Endothelial cell of coronary artery (primary cell): ENCODE data around the gene ACTN4. TPM values are rescaled to one million over a fixed set of nuclear protein-coding genes. Genes with fewer than 3 reads are reported as not detected.

ENCODE experiments used
- total RNA-seq: library from RNA; depleted of rRNA; stranded (reverse); fragments of >200 nt; gene quantifications from 2 replicates; pipeline ENCODE4 v1.2.3, GENCODE V29; 2014

The ACTN4 gene
- 242 and 368 TPM in 2 replicates for total RNA-seq

GRCh38 chr19:38647368-38647965, at the start of gene ACTN4:
Gene ACTN4 (plus strand): TSS chr19:38647649. CDS start chr19:38647746, 97 bp downstream.

GRCh38 chr19:38617764-38618589, 29.5 kb upstream of the ACTN4 start, which contains the start of gene MAP4K1:
Gene MAP4K1 (minus strand): TSS chr19:38617953. CDS start chr19:38617895, 58 bp downstream.

GRCh38 chr19:38618590-38619360, 28.7 kb upstream of the ACTN4 start, which contains the start of gene EIF3K:
Gene EIF3K (plus strand): TSS chr19:38619188. CDS start chr19:38619269, 81 bp downstream.

DNA sequence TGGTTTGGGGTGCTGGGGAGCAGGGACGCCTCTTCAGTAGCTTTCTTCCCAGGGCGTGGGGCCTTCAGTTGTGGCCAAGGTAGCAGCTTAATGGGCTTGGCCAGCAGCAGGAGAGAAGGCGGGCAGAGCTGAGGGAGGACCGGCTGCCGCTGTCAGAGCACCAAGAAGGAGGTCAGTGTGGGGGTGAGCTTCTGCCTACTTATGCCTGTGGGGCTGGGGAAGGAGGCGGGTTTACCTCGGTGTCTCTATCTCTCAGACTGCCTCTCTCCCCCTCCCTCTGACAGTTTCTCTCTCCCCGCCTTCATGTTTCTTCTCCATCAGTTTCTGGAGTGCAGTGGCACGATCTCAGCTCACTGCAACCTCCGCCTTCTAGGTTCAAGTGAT, 96.8 kb downstream of the ACTN4 start, which contains the start of gene CAPN12:
Gene CAPN12 (minus strand): TSS at position 177 of the 384 bp plus-strand sequence. CDS start 309 bp downstream, outside the sequence.

DNA sequence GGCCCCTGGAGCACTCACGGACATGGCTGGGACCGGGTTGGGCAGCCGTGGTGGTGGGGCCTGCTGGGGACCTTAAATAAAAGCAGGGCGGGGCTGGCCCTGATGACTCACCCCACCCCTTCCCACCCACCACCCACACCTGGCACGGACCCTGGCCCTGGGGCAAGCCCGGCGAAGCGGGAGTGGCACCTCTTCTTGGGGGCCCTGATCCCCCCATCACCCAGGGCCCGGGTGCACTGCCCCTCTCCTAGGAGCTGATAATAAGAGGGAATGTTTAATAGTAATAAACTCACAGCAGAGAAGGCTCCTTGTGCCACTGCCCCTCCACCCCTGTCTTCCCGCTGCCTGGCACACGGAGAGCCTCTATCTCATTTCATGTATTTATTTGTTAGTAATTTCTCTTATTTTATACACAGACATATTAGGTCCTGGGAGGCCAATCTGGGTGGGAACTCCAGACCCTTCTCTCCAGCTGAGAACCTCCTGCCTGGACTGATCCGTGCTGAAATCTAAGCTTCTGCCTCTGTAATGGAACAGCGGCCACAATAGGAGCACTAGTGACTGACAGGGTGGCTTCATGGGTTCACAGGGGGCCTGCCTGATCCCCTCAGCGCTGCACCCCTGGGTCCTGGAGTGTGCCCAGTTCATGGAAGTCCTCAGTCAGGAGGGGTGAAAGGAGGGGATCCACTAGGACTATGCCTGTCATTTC, 126.2 kb downstream of the ACTN4 start, which contains the start of gene LGALS7:
Gene LGALS7 (minus strand): TSS at position 49 of the 709 bp plus-strand sequence. CDS start 25 bp downstream, at position 24.

Other genes starting within 250 kb of the ACTN4 start
- 6.0 and 6.1 TPM in 2 replicates for gene FAM98C, start 244.6 kb upstream of the ACTN4 start, total RNA-seq
- not detected in 2 replicates for gene RASGRP4, start 221.4 kb upstream of the ACTN4 start, total RNA-seq
- gene RYR1, start 214.0 kb upstream of the ACTN4 start, total RNA-seq, result under 0.01 and 0.18 TPM in 2 replicates
- gene MAP4K1, start 29.7 kb upstream of the ACTN4 start, total RNA-seq, result 0.09 TPM in 1 of 2 replicates, not detected in the other
- gene EIF3K, start 28.5 kb upstream of the ACTN4 start, total RNA-seq, result 321 and 419 TPM in 2 replicates
- not detected in 2 replicates for gene CAPN12, start 96.8 kb downstream of the ACTN4 start, total RNA-seq
- not detected in 2 replicates for gene LGALS7, start 125.9 kb downstream of the ACTN4 start, total RNA-seq
- gene LGALS7B, start 141.6 kb downstream of the ACTN4 start, total RNA-seq, result not detected in 2 replicates
- 0.09 TPM in 1 of 2 replicates, not detected in the other for gene LGALS4, start 165.3 kb downstream of the ACTN4 start, total RNA-seq
- 19.3 and 36.8 TPM in 2 replicates for gene ECH1, start 184.1 kb downstream of the ACTN4 start, total RNA-seq
- 239 and 308 TPM in 2 replicates for gene HNRNPL, start 202.3 kb downstream of the ACTN4 start, total RNA-seq
- gene RINL, start 230.6 kb downstream of the ACTN4 start, total RNA-seq, result 3.2 and 4.2 TPM in 2 replicates